Effector memory CD8-positive, alpha-beta T cell (primary cell): Measurements from ENCODE around the gene CLECL1.
"Not testable (repeated sequence)": the region's sequence is repeated elsewhere in the genome, so short reads cannot be mapped to it uniquely, and the experiment has no call there.

Source experiments
- ATAC-seq: fragments of 150-1000 bp; cut with Tn5 transposase; replicated peaks from 2 replicates; pipeline ENCODE4 v1.10.0; 2021; ENCODE audit warnings: mild to moderate bottlenecking, moderate library complexity
- DNase-seq, 3 experiments: peaks; one replicate each; pipeline ENCODE4 v3.0.0; 2021
- H3K27ac Mint-ChIP-seq, 2 donors: one replicate each; pipeline ENCODE4 v1.8.0; 2022; ENCODE audit warnings: mild to moderate bottlenecking in 2 of 2, mixed read lengths in 2 of 2, moderate library complexity in 2 of 2
- H3K27me3 Mint-ChIP-seq, 2 donors: one replicate each; pipeline ENCODE4 v1.8.0; 2022; ENCODE audit warnings: mixed read lengths in 2 of 2
- H3K36me3 Mint-ChIP-seq: one replicate; pipeline ENCODE4 v1.8.0; 2022; ENCODE audit warnings: mild to moderate bottlenecking, moderate library complexity, mixed read lengths; ENCODE audit not compliant: insufficient read depth
- H3K4me1 Mint-ChIP-seq, 2 donors: one replicate each; pipeline ENCODE4 v1.8.0; 2022; ENCODE audit warnings: low read depth in 2 of 2, mixed read lengths in 2 of 2
- H3K4me3 Mint-ChIP-seq, 2 donors: one replicate each; pipeline ENCODE4 v1.8.0; 2022; ENCODE audit warnings: mild to moderate bottlenecking in 2 of 2, mixed read lengths in 2 of 2, moderate library complexity in 2 of 2
- H3K9me3 Mint-ChIP-seq, 2 donors: one replicate each; pipeline ENCODE4 v1.8.0; 2022; ENCODE audit warnings: mixed read lengths in 2 of 2

The CLECL1 gene

GRCh38 chr12:9742661-9743060 is 9.8 kb upstream of the CLECL1 start:
- peaks cover 22% of the 10 kb centered on the region for H3K36me3 Mint-ChIP-seq
- ATAC-seq (peak; percentile 63), DNase-seq (peak in 2 of 3 experiments; percentile 37 to 40)
- peaks cover 36 to 44% of the 10 kb centered on the region in 2 donors for H3K4me1 Mint-ChIP-seq
- H3K9me3 Mint-ChIP-seq = no peaks in the 10 kb centered on the region
- peak overlapping the region; percentile 90 to 95 for H3K27ac Mint-ChIP-seq
- H3K4me3 Mint-ChIP-seq = peak overlapping the region; percentile 73 to 82
- no peaks in the 10 kb centered on the region for H3K27me3 Mint-ChIP-seq

- peak; percentile 66 to 70 (median 67) for DNase-seq
- Mint-ChIP-seq H3K9me3 (no peaks in the 10 kb centered on the region), H3K4me3 (peak overlapping the region; percentile 73 to 82), H3K4me1 (peaks cover 40 to 53% of the 10 kb centered on the region in 2 donors), H3K27me3 (no peaks in the 10 kb centered on the region), H3K36me3 (peaks cover 19% of the 10 kb centered on the region), H3K27ac (peak overlapping the region; percentile 90 to 95)
- peak; percentile 82 for ATAC-seq
Measured at GRCh38 chr12:9741726-9742125, 8.8 kb upstream of the CLECL1 start.

GRCh38 chr12:9740106-9740750 is 7.3 kb upstream of the CLECL1 start:
- Mint-ChIP-seq H3K4me3 (peak overlapping the region; percentile 70 to 73), H3K27ac (peak overlapping the region; percentile 91), H3K36me3 (peaks cover 19% of the 10 kb centered on the region), H3K27me3 (no peaks in the 10 kb centered on the region), H3K9me3 (no peaks in the 10 kb centered on the region), H3K4me1 (peaks cover 44 to 55% of the 10 kb centered on the region in 2 donors)
- peak; percentile 27 for ATAC-seq
- no peak for DNase-seq

- H3K9me3 Mint-ChIP-seq, DNase-seq, ATAC-seq, H3K27me3 Mint-ChIP-seq: not testable (repeated sequence)
- Mint-ChIP-seq H3K4me3 (peak overlapping the region; percentile 70 to 73), H3K4me1 (peaks cover 44 to 50% of the 10 kb centered on the region in 2 donors), H3K36me3 (peaks cover 19% of the 10 kb centered on the region), H3K27ac (peak overlapping the region; percentile 91)
Measured at GRCh38 chr12:9739404-9740105, 6.7 kb upstream of the CLECL1 start.

DNA sequence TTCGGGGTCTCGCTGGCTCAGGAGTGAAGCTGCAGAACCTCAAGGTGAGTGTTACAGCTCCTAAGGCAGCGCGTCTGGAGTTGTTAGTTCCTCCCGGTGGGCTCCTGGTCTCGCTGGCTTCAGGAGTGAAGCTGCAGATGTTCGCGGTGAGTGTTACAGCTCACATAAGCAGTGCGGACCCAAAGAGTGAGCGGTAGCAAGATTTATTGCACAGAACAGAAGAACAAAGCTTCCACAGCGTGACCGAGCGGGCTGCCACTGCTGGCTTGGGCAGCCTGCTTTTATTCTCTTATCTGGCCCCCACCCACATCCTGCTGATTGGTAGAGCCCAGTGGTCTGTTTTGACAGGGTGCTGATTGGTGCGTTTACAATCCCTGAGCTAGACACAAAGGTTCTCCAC is 6.0 kb upstream of the CLECL1 start:
- not testable (repeated sequence) for H3K9me3 Mint-ChIP-seq, DNase-seq, ATAC-seq, H3K27me3 Mint-ChIP-seq
- peaks cover 44 to 50% of the 10 kb centered on the region in 2 donors for H3K4me1 Mint-ChIP-seq
- peak overlapping the region in 1 of 2 donors; percentile 75 for H3K27ac Mint-ChIP-seq
- H3K4me3 Mint-ChIP-seq = peak overlapping the region in 1 of 2 donors; percentile 37
- H3K36me3 Mint-ChIP-seq = peaks cover 19% of the 10 kb centered on the region

DNA sequence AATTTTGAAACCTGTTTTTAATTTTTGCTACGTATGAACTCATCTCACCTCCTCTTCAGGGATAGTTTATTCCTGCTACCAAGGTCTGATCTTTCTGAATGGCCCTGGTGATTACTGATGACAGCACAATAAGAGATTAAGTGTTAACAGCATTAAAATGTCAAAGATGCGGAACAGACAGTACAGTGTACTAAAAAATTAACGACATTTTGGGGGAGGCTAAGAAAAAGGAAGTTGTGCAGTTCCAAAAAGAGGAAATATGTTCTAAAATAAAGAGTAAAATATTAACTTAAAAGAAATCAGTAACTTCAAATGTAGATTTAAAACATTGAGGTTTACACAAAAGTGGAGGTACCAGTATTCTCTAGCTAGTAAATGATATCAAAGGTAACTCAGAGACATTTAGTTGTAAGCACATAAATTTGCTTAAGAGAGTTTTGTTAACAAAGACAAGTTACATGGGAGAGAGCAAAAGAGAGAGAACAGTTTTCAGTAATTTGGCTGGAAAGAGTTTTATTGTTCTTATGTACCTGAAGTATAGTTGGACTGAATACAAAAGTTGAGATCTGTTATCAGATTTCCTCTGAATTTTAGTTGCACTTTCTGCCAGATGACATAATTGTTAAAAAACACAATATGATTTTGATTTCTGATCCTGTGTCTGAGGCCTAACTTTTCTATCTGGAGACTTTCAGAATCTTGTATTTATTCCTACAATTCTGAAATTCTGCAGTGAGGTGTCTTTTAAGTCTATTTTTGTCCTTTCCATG is 4.2 kb upstream of the CLECL1 start:
- H3K4me1 Mint-ChIP-seq = peaks cover 30 to 44% of the 10 kb centered on the region in 2 donors
- peaks cover 7% of the 10 kb centered on the region for H3K36me3 Mint-ChIP-seq
- H3K9me3 Mint-ChIP-seq = no peaks in the 10 kb centered on the region
- H3K4me3 Mint-ChIP-seq = peak overlapping the region in 1 of 2 donors; percentile 43
- H3K27ac Mint-ChIP-seq = peak overlapping the region in 1 of 2 donors; percentile 20
- DNase-seq (no peak), ATAC-seq (no peak)
- no peaks in the 10 kb centered on the region for H3K27me3 Mint-ChIP-seq

DNA sequence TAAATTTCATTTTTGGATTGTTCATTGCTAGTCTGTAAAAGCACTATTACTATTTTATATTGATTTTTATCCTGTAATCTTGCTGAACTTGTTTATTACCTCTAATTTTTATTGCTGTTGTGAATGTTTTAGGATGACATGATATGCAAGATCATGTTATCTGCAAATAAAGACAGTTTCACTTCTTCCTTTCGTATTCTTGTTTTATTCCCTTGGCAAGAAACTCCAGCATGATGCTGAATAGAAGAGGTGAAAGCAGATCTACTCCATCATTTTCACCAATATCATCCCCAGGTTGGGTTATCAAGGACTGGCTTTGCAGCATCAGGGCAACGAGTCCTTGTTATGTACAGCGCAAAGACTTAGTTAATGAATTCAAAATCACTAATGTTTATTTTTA is 2.7 kb upstream of the CLECL1 start:
- DNase-seq (no peak), ATAC-seq (no peak)
- Mint-ChIP-seq H3K9me3 (no peaks in the 10 kb centered on the region), H3K4me3 (no peak overlapping the region), H3K4me1 (peaks cover 23 to 35% of the 10 kb centered on the region in 2 donors), H3K27me3 (no peaks in the 10 kb centered on the region), H3K36me3 (no peaks in the 10 kb centered on the region), H3K27ac (no peak overlapping the region)

DNA sequence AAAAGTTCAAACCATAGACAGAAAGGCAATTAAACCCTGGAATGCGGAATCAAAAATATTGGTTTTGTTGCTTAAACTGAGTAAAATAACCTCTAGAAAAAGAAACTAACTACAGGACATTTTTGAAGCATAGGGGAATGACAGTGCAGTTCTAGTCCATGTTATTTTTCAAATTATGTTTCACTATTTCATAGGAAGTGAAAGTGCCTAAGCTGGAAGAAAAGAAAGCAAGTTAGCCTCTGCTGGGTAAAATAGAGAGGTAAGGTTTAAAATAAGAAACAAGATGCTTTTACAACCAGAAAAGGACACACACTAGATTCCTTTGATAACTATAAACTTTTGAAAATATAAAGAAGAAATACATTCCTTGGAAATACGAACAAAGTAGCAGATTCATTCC is 1.1 kb downstream of the CLECL1 start:
- DNase-seq = no peak
- H3K4me1 Mint-ChIP-seq = peaks cover 6 to 15% of the 10 kb centered on the region in 2 donors
- no peak for ATAC-seq

DNA sequence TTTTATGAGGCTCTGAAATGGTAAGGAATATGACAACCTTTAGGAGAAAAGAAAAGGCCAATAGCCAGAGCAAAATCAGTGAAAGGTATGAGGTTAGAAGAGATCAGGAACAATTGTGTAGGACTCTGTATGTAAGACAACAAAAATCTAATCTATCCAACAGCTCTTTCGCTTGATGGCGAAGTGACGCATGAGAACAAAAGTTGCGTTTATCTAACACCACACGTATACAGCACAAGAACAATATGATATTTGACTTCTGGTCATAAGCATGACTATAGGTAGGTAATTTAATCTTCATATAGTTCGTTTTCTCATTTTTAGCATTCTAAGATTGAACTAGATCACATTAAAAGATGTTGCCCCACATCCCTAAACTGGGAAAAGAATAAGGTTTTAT is 1.5 kb downstream of the CLECL1 start:
- Mint-ChIP-seq H3K36me3 (no peaks in the 10 kb centered on the region), H3K27ac (peak overlapping the region in 1 of 2 donors; percentile 35), H3K27me3 (no peaks in the 10 kb centered on the region), H3K9me3 (no peaks in the 10 kb centered on the region), H3K4me1 (peaks cover 4 to 13% of the 10 kb centered on the region in 2 donors), H3K4me3 (peak overlapping the region in 1 of 2 donors; percentile 76)
- DNase-seq = no peak
- ATAC-seq = no peak

More for the DNA sequence above, 1.1 kb downstream of the CLECL1 start:
- no peaks in the 10 kb centered on the region for H3K36me3 Mint-ChIP-seq
- H3K27me3 Mint-ChIP-seq = no peaks in the 10 kb centered on the region
- peak overlapping the region in 1 of 2 donors; percentile 76 for H3K4me3 Mint-ChIP-seq
- H3K27ac Mint-ChIP-seq = peak overlapping the region in 1 of 2 donors; percentile 35
- no peaks in the 10 kb centered on the region for H3K9me3 Mint-ChIP-seq

- no peaks in the 10 kb centered on the region for H3K36me3 Mint-ChIP-seq
- H3K27me3 Mint-ChIP-seq = no peaks in the 10 kb centered on the region
- no peak overlapping the region for H3K27ac Mint-ChIP-seq
- peaks cover 2 to 13% of the 10 kb centered on the region in 2 donors for H3K4me1 Mint-ChIP-seq
- H3K9me3 Mint-ChIP-seq = no peaks in the 10 kb centered on the region
- peak overlapping the region in 1 of 2 donors; percentile 76 for H3K4me3 Mint-ChIP-seq
- no peak for DNase-seq
- ATAC-seq = no peak
Measured at GRCh38 chr12:9730591-9730990, 2.3 kb downstream of the CLECL1 start.

DNA sequence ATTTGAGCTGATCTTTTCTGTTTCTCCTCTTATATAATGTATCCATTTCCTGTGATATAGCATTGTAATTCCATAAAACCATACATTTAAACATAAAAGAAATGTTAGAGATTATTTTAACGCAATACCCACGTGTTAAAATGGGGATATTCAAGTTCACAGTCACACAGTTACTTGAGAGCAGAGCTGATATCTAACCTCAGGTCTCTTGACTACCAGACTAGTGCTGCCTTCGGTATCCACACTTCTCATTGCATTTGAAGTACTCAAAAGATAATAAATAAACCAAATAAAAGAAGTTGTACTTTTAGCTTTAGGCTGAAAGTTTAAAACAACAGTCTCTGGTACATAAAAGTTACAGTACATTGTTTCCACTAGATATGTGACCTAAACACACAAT is 2.9 kb downstream of the CLECL1 start:
- DNase-seq (no peak), ATAC-seq (no peak)
- H3K27ac Mint-ChIP-seq = no peak overlapping the region
- no peaks in the 10 kb centered on the region for H3K27me3 Mint-ChIP-seq
- H3K4me3 Mint-ChIP-seq = peak overlapping the region in 1 of 2 donors; percentile 33
- H3K36me3 Mint-ChIP-seq = no peaks in the 10 kb centered on the region
- H3K4me1 Mint-ChIP-seq = peaks cover 2 to 13% of the 10 kb centered on the region in 2 donors
- no peaks in the 10 kb centered on the region for H3K9me3 Mint-ChIP-seq

DNA sequence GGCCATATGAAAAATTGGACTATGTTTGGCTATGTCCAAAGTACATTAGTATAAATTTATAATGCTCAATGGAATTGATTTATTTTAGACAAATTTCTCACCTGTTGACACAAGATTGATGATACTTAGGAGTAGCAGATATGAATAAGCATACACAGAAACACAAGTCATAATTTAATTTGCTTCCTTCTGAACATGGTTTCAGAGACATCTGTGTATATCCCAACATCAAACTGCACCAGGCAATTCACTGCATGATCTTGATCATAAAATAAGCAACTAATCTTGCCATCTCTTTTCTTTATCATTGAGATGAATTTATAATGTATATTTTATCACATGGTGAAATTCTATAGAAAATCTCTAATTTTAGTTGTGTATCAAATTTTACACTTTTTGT is 3.8 kb downstream of the CLECL1 start:
- Mint-ChIP-seq H3K4me1 (peaks cover 2 to 13% of the 10 kb centered on the region in 2 donors), H3K4me3 (no peak overlapping the region), H3K9me3 (no peaks in the 10 kb centered on the region), H3K27ac (no peak overlapping the region), H3K27me3 (no peaks in the 10 kb centered on the region), H3K36me3 (no peaks in the 10 kb centered on the region)
- ATAC-seq (no peak), DNase-seq (no peak)

- Mint-ChIP-seq H3K27me3 (no peaks in the 10 kb centered on the region), H3K4me3 (no peak overlapping the region), H3K36me3 (no peaks in the 10 kb centered on the region), H3K27ac (no peak overlapping the region), H3K4me1 (peaks cover 2 to 7% of the 10 kb centered on the region in 2 donors), H3K9me3 (no peaks in the 10 kb centered on the region)
- DNase-seq (no peak), ATAC-seq (no peak)
Measured at GRCh38 chr12:9727813-9728212, 5.1 kb downstream of the CLECL1 start.
